H1 (cell line): ENCODE data around the gene HRH3. TPM values are rescaled to one million over a fixed set of nuclear protein-coding genes. Genes with fewer than 3 reads are reported as not detected.

Experiments
- KDM5A ChIP-seq: fragments of 200-600 bp; IDR thresholded peaks from 2 replicates; pipeline ENCODE4 v1.7.1; 2012; ENCODE audit warnings: mild to moderate bottlenecking, low read length, inconsistent platforms, mixed read lengths
- NRF1 ChIP-seq: IDR thresholded peaks from 2 replicates; pipeline ENCODE4 v1.6.1; 2011; ENCODE audit warnings: mild to moderate bottlenecking, low read depth, low read length, improper control_type of control experiment
- PHF8 ChIP-seq: fragments of 200-600 bp; sonication (generic); conservative IDR thresholded peaks from 2 replicates; pipeline ENCODE4 v1.7.1; 2012; ENCODE audit warnings: low read depth, mild to moderate bottlenecking, inconsistent platforms, low read length, moderate library complexity
- SIN3A ChIP-seq, 2 experiments: IDR thresholded peaks in 1 of 2; conservative IDR thresholded peaks in 1 of 2; 2 replicates each; pipeline ENCODE4 v1.6.1; 2011 to 2012; ENCODE audit warnings: low read length in 2 of 2, improper control_type of control experiment in 1 of 2, low read depth in 1 of 2, mild to moderate bottlenecking in 1 of 2
- SP2 ChIP-seq: IDR thresholded peaks from 2 replicates; pipeline ENCODE4 v1.6.1; 2012; ENCODE audit warnings: mild to moderate bottlenecking, low read length, inconsistent platforms
- polyA plus RNA-seq, 7 experiments: library from polyadenylated mRNA; depleted of rRNA in 3 of 7; stranded (reverse) in 5 of 7; unstranded in 2 of 7; fragments of >200 nt in 5 of 7; fragments of 200-250 nt in 2 of 7; gene quantifications; 1 replicate in 5 of 7; 2 replicates in 1 of 7; 4 replicates in 1 of 7; pipeline versions ENCODE4 v1.2.1 to v1.2.3, GENCODE V29; 2011 to 2013; ENCODE audit warnings: missing spikeins in 2 of 7, mixed read lengths in 2 of 7
- total RNA-seq: library from RNA; stranded (reverse); fragmentation: NEBNext Ultra II Directional; extraction: Animal tissue kit (Norgen Biotek cat#: 25700); gene quantifications from 2 replicates; pipeline ENCODE4 v1.2.1, GENCODE V29; 2021
- TF ChIP-seq, protein P1 (sequence below): IDR thresholded peaks from 2 replicates; pipeline ENCODE4 v1.6.1; 2012; ENCODE audit warnings: inconsistent platforms

The HRH3 gene
- total and polyA plus RNA-seq, 2 of the 8 experiments (the other 6 are each of a cell fraction or from before 2014, with no cell fraction given), result 2.0 to 4.5 TPM

DNA sequence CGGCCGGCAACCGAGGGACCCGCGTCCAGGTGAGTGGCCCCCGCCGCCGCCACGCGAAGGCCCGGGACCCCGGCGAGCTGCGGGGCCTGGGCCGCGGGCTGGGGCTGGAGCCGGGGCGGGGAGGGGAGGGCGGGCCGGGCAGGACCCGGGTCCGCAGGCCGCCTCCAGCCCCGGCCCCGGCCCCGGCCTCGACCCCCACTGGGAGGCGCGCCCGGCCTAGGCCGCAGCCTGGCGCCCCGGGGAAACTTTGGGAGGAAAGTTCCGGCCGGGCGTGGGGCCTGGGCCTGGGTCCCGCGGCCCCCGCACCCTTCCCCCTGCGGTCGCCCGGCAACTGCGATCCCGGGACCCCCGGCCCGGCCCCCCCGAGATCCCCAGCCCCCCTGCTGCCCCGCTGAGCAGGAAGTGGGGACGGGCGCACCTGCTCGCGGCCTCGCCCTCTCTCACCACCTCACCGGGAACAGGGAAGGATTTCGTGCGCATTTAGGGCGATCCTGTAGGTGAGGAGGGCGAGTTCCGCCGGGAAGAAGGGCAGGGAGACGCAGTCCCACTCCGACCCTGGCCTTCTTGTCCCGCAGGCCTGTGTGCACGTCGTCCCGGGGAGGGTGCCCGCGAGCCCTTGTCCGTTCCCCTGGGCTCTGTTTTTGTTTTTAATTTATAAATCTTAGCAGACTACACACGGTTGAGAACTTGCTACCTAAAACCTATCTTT is 18.6 kb upstream of the HRH3 start (continued):
- TF ChIP-seq SIN3A (conservative IDR thresholded peaks at IDR 0.05 in 1 of 2, IDR thresholded peaks at IDR 0.05 in 1 of 2; ENCODE audit: low read depth in 1 of 2, low read length in 2 of 2), result no peak
- TF ChIP-seq NRF1, result no peak
- no peak for TF ChIP-seq SP2
- TF ChIP-seq KDM5A, result no peak
- TF ChIP-seq, protein P1, sequence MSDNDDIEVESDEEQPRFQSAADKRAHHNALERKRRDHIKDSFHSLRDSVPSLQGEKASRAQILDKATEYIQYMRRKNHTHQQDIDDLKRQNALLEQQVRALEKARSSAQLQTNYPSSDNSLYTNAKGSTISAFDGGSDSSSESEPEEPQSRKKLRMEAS, result peak; percentile 16; the same call in 1 of the 2 replicates
- peak; percentile 54 for TF ChIP-seq PHF8
